ENCODE results near the gene CYBC1.

Gene CYBC1

DNA sequence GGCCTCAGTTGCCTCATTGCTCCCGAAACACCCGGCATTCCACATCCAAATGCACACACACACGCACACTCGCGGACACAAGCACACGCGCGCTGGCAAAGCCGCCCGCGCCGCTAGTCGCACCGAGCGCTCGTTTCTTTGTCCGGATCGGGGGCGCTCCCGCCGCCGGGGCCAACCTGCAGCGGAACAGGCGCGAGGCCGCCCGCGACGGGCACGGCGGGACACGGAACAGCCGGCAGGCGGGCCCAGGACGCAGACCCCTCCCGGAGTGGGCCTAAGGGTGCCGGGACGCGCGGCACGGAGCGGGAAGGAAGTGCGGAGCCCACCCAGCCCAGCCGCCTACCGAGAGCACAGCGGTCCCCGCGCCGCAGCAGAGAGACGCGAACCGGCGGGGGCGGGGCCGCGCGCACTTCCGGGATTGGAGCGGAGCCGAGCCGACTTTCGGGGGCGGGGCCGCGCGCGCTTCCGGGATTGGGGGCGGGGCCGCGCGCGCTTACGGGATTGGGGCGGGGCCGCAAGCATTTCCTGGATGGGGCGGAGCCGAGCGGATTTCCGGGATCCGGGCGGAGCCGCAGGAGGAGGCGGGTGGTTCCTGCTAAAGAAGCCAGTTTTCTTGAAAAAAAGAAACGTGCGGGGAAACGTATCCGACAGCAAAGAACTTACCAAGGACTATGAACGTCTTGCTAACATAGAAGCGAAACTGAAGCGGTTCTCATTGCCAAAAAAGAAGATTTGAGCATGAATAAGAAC is at the start of gene CYBC1:
Gene CYBC1, minus strand, starts transcription at position 396 of the 750 bp plus-strand sequence. CDS start 1,498 bp downstream, outside the sequence.
- H3F3A ChIP-seq (ENCODE audit: insufficient read depth, low read length): peaks cover 21% of the 10 kb centered on the region
- H4K20me1 ChIP-seq (ENCODE audit: insufficient read depth, low read length): no peaks in the 10 kb centered on the region
- H3K36me3 ChIP-seq (replicated peaks; ENCODE audit: insufficient read depth, low read length): no peaks in the 10 kb centered on the region; the same call in 1 of the 2 replicates
- 0 out of 2 replicates have a peak, but pooled peaks cover 9% of the 10 kb centered on the region for H3K4me1 ChIP-seq (ENCODE audit: low read length)
- peak within 1 kb of the TSS; percentile 96 for H3K27ac ChIP-seq (ENCODE audit: low read length)
- H3K9me3 ChIP-seq (replicated peaks; ENCODE audit: insufficient read depth, low read length): no peaks in the 10 kb centered on the region
- TF ChIP-seq, protein P1, sequence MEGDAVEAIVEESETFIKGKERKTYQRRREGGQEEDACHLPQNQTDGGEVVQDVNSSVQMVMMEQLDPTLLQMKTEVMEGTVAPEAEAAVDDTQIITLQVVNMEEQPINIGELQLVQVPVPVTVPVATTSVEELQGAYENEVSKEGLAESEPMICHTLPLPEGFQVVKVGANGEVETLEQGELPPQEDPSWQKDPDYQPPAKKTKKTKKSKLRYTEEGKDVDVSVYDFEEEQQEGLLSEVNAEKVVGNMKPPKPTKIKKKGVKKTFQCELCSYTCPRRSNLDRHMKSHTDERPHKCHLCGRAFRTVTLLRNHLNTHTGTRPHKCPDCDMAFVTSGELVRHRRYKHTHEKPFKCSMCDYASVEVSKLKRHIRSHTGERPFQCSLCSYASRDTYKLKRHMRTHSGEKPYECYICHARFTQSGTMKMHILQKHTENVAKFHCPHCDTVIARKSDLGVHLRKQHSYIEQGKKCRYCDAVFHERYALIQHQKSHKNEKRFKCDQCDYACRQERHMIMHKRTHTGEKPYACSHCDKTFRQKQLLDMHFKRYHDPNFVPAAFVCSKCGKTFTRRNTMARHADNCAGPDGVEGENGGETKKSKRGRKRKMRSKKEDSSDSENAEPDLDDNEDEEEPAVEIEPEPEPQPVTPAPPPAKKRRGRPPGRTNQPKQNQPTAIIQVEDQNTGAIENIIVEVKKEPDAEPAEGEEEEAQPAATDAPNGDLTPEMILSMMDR (IDR thresholded peaks at IDR 0.05; ENCODE audit: low read length): no peak
- TF ChIP-seq EZH2phosphoT487 (IDR thresholded peaks at IDR 0.05; ENCODE audit: low read length) (no peak), EZH2 (optimal IDR thresholded peaks at IDR 0.05; ENCODE audit: low read depth, low read length) (no peak)
- H3K27me3 ChIP-seq (replicated peaks; ENCODE audit: insufficient read depth, low read length): no peaks in the 10 kb centered on the region
- peak within 1 kb of the TSS; percentile 97 for H3K4me3 ChIP-seq (ENCODE audit: low read length)
- H3K4me2 ChIP-seq (ENCODE audit: low read depth, low read length): peak within 1 kb of the TSS; percentile 83
- peak within 1 kb of the TSS; percentile 33; the same call in 1 of the 2 replicates for H2AFZ ChIP-seq (ENCODE audit: low read length)
- peak; percentile 95 for DNase-seq
- no peaks in the 10 kb centered on the region for H3K9me2 ChIP-seq (replicated peaks; ENCODE audit: insufficient read depth, low read length)
- H3K79me2 ChIP-seq (ENCODE audit: low read length): peaks cover 43% of the 10 kb centered on the region
- H3K9ac ChIP-seq (ENCODE audit: low read length): peak within 1 kb of the TSS; percentile 99

DNA sequence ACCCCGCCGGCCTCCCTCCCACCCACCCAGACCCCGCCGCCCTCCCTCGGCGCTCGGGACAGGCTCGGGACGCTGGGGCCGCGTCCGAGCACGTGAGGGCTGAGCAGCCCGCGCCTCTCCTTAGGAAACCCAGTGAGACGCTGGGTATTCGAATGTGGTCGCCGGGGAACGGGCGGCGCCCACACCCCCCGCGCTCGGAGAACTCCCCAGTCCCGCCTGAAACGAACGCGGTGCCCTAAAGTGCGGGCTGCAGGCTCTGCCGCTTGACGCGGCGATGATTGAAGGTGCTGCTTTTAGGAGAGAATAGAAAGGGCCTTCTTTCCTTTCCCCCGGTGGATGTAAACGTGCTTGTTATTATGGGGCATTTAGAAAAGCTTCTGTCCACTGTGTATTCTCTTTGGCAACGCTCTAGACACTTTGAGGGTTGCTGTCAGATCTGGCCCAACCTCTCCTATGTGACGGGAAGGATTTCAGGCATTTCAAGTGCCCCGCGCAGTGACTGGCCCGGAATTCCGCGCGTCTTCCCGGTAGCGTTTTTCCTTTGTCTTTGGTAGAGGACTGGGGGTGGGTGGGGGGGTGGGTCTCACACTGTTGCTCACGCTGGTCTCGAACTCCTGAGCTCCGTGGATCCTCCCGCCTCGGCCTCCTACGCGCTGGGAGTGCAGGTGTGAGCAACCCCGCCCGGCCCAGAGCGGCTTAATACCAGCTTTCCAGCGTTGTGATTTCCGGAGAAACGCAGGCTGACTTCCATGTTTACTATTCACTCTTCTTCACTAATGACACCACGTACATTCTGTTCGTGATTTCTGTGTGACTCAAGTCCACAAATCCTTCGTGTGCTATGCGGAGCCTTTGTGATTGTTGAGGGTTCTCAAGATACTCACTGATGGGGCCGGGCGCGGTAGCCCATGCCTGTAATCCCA is 47.2 kb upstream of the CYBC1 start:
- DNase-seq: peak; percentile 56
- TF ChIP-seq, protein P1 (IDR thresholded peaks at IDR 0.05; ENCODE audit: low read length): no peak
- no peak for TF ChIP-seq EZH2phosphoT487 (IDR thresholded peaks at IDR 0.05; ENCODE audit: low read length)
- Histone ChIP-seq H3K9me2 (replicated peaks; ENCODE audit: insufficient read depth, low read length) (no peaks in the 10 kb centered on the region), H3K27me3 (replicated peaks; ENCODE audit: insufficient read depth, low read length) (no peaks in the 10 kb centered on the region), H4K20me1 (ENCODE audit: insufficient read depth, low read length) (no peaks in the 10 kb centered on the region), H3K4me1 (ENCODE audit: low read length) (peaks cover 33% of the 10 kb centered on the region), H2AFZ (ENCODE audit: low read length) (peak overlapping the region; percentile 41), H3K9me3 (replicated peaks; ENCODE audit: insufficient read depth, low read length) (no peaks in the 10 kb centered on the region), H3K27ac (ENCODE audit: low read length) (peak overlapping the region; percentile 65; the same call in 1 of the 2 replicates), H3K4me3 (ENCODE audit: low read length) (peak overlapping the region; percentile 42; the same call in 1 of the 2 replicates), H3K9ac (ENCODE audit: low read length) (peak overlapping the region; percentile 62), H3K4me2 (ENCODE audit: low read depth, low read length) (peak overlapping the region; percentile 73; the same call in 1 of the 2 replicates), H3K79me2 (ENCODE audit: low read length) (no peaks in the 10 kb centered on the region), H3F3A (ENCODE audit: insufficient read depth, low read length) (peaks cover 51% of the 10 kb centered on the region), H3K36me3 (replicated peaks; ENCODE audit: insufficient read depth, low read length) (no peaks in the 10 kb centered on the region)

- H3K79me2 ChIP-seq (ENCODE audit: low read length): no peaks in the 10 kb centered on the region
- peak overlapping the region; percentile 56 for H3K4me3 ChIP-seq (ENCODE audit: low read length)
- peaks cover 51% of the 10 kb centered on the region for H3F3A ChIP-seq (ENCODE audit: insufficient read depth, low read length)
- peak overlapping the region; percentile 79 for H3K4me2 ChIP-seq (ENCODE audit: low read depth, low read length)
- H3K27ac ChIP-seq (ENCODE audit: low read length): peak overlapping the region; percentile 57; the same call in 1 of the 2 replicates
- H3K9ac ChIP-seq (ENCODE audit: low read length): peak overlapping the region; percentile 54; the same call in 1 of the 2 replicates
- TF ChIP-seq EZH2 (optimal IDR thresholded peaks at IDR 0.05; ENCODE audit: low read depth, low read length) (no peak), EZH2phosphoT487 (IDR thresholded peaks at IDR 0.05; ENCODE audit: low read length) (no peak)
- TF ChIP-seq, protein P1 (IDR thresholded peaks at IDR 0.05; ENCODE audit: low read length): no peak
- H3K27me3 ChIP-seq (replicated peaks; ENCODE audit: insufficient read depth, low read length): no peaks in the 10 kb centered on the region
- H3K9me3 ChIP-seq (replicated peaks; ENCODE audit: insufficient read depth, low read length): no peaks in the 10 kb centered on the region
- no peaks in the 10 kb centered on the region for H3K9me2 ChIP-seq (replicated peaks; ENCODE audit: insufficient read depth, low read length)
- peak; percentile 94 for DNase-seq
- peaks cover 33% of the 10 kb centered on the region for H3K4me1 ChIP-seq (ENCODE audit: low read length)
- no peaks in the 10 kb centered on the region for H3K36me3 ChIP-seq (replicated peaks; ENCODE audit: insufficient read depth, low read length)
- no peaks in the 10 kb centered on the region for H4K20me1 ChIP-seq (ENCODE audit: insufficient read depth, low read length)
- H2AFZ ChIP-seq (ENCODE audit: low read length): peak overlapping the region; percentile 56
Measured at GRCh38 chr17:82496529-82497434, 46.2 kb upstream of the CYBC1 start.

All from MM.1S (cell line).